A204.1 (cell line): ENCODE data around the gene CTBP2.
"Not testable (repeated sequence)": the region's sequence is repeated elsewhere in the genome, so short reads cannot be mapped to it uniquely, and the experiment has no call there.

ENCODE experiments used
- FAIRE-seq: peaks from 2 replicates; lab custom pipeline; 2012; peaks lifted over from hg19 to GRCh38; lab: Jason Lieb, UNC

Gene CTBP2

DNA sequence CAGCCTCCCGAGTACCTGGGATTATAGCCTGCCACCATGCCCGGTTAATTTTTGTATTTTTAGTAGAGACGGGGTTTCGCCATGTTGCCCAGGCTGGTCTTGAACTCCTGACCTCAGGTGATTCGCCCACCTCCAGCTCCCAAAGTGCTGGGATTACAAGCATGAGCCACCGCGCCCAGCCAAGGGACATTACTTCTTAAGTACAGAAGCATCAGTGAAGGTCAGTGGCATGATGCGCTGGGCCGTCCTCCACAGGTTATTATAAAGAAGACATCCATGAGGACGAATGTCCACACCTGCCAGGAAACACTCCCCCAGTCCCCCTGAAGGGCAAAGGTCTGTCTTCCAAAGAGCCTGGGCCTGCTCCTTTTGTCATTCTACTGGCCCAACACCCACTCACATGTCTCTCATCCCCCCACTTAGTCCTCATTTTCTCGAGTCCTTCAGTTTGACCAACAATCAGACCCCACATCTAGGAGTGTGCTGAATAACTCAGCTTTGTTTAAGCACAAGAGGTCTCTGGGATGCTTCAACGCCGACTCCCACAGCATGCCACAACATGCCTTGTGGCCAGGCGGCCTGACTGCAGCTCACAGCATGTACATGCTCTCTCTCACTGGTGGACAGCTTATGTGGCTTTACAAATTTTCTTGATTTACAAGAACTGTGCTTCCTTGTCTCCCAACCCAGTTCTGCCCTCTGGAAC lies 73.0 kb downstream of the CTBP2 start:
- no peak for FAIRE-seq

DNA sequence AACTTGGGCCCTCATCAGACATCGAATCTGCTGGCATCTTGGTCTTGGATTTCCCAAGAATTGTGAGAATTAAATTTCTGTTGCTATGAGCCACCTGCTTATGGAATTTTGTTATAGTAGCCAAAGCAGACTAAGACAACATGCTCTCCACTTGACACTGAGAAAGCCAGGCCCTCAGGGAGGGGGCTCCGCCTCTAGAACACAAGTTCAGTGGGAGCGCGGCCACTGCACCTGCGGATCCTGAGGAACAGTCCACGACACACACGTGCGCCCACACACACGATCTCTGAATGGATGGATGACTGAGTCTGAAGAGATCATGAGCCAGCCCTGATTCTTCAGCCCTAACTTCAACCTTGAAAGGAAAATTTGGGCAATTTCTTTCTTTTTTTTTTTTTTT lies 73.7 kb downstream of the CTBP2 start:
- FAIRE-seq, result no peak

DNA sequence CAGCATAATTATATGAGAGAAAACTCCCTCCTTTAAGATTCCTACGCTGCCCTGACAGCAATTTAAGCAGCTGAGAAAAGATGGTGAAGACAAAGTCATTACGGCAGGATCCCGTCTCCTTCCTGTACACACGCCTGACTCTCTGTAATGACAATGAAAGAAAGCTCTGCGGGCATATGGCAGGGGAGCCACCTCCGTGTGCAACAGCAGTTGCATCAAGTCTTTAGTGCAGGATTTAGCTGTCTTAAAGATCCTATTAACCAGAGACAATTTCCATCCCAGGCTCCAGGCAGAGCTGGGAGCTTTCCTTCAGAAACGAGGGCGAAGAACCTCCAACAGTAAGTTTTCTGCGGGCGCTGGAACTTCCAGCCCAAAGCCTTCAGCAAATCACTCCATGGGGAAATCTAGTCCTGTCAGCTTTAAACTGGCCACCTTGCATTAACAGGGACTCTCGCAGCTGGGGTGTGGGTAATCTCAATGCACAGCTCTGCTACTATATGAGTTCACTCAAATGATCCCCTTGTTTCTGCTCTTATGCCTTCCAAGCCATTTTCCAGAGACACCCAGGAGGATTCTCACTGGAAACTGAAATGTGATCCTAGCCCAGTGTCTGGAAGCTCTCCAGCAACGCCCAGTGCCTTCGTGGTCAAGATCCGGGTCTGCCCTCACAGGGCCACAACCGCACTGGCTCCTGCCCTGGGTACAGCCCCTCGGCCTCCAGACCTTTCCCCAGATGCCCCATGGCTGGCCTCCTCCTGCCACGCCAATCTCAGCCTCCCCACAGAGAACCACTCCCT lies 74.9 kb downstream of the CTBP2 start:
- no peak for FAIRE-seq

DNA sequence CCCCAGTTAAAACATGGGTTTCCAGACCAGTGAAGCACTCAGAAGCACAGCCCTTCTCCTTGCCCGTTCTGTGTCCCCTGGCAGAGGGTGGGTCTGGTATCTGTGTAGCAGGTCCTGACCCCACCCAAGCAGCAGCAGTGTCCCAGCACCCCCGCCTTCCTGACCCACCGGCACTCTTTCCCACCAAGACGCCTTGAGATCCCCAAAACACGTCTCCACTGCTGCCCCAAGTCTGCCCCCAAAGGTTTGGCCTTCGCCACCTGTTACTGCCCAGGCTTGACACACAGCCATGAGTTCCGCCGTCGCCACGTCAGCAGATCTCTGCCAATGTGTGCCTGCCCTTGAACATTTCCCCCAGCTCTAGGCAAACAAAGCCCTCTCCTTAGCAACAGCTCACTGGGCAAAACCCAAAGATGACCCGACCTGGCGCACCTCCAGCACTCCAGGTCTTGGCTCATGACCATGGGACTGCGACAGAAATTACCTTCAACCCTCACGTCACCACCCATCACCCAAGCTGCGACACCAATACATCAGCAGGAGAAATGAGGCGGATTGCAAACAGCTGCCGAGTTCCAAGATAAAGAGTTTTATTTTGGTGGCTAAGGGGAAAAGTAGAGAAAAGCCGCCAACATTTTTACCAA lies 75.6 kb downstream of the CTBP2 start:
- no peak for FAIRE-seq

DNA sequence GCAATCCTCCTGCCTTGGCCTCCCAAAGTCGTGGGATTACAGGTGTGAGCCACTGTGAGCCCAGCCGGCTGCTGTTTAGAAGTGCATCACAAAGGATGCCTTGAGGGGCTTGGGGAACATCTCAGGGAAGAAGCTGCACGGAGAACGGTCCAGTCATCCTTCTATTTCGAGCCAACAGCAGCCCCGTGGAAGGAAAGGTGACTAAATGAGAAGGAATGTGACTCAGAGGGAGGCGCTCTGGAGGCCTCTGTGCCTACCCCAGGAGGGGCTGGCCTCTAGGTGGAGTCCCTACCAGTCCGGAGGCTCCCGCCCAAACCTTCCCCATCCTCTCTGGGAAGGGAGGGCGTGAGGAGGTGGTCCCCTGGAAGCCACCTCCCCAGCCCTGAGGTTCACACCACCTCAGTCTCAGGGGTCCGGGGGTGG lies 76.2 kb downstream of the CTBP2 start:
- FAIRE-seq, result no peak

DNA sequence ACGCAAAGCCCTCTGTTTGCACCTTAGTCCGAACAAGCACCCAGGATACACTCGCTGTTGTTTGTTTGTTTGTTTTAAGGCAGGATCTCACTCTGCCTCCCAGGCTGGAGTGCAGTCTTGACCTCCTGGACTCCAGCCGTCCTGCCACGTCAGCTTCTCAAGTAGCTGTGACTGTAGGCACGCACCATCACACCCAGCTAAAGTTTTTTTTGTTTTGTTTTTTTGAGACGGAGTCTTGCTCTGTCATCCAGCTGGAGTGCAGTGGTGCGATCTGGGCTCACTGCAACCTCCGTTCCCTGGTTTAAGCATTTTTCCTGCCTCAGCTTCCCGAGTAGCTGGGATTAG lies 76.8 kb downstream of the CTBP2 start:
- no peak for FAIRE-seq

DNA sequence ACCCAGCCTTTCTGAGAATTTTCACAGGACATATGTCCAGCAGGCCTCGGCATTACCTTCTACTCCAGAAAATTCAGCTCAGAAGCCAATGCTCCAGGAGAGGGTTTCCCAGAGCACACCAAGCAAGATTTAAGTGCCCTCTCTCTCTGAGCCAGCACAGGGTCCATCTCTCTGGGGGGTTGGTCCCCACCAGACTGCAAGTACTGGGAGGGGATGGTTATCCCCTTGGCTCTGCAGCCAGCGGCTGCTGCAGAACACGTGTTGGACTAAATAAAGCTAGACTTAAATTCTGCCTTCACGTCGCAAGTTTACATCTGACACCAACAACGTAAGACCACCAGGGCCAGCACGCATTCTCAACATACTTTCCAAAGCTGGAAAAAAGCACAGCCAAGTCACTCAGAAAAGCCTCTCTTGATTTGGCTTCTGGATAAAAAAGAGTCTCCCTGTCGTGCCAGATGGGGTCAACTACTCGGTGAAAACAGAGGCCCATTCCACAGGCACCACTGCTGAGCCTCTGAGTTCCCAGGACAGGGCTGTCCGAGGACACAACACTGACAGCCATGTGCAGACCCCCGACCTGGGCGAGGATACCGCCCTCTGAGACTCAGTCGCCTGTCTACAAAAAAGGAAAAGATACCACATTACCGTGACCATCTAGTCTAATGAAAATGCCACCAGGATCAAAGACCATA lies 77.3 kb downstream of the CTBP2 start:
- no peak for FAIRE-seq

DNA sequence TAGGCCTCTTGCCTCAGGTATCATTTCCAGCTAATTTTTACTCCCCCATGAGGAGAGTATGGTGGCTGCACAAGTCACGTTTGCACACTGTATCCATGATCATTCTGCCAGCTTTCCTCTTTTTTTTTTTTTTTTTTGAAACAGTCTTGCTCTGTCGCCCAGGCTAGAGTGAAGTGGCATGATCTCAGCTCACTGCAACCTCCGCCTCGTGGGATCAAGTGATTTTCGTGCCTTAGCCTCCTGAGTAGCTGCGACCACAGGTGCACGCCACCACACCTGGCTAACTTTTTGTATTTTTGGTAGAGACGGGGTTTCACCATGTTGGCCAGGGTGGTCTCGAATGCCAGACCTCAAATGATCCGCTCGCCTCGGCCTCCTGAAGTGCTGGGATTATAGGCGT lies 77.9 kb downstream of the CTBP2 start:
- FAIRE-seq, result not testable (repeated sequence)

DNA sequence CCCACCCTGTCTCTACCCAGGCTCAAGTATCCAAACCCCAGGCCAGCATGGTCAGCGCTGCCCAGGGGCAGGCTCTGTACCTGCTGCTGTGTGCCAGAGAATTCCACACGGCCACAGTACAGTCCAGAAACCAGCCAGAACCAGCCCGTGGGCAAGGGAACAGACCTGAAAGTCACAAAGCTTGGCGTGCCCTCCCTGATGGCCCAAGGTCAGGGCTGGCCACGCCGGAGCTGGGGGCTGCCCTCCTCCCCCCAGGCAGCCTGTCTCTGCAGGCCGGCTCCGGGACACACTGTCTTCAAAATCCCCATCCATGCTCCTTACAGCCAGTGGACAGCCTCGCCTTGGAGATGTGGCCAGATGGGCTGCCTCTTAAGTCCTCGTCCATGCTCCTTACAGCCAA lies 78.4 kb downstream of the CTBP2 start:
- no peak for FAIRE-seq

DNA sequence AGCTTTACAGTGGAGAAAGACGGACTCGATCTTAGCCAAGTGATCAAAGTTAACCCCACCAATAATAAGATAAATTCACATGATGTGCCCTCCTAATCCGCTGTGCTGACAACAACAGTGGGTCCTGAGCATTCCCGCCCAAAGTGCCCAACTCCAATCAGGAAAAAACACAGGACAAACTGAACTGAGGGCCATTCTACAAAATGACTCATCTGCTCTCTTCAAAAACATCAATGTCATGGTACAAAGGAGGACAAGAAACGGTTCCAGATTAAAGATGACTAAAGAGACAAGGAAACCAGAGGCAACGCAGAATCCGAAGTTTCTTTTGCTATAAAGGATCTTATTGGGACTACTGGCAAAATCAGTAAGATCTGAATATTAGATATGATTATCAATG lies 79.4 kb downstream of the CTBP2 start:
- FAIRE-seq, result no peak

DNA sequence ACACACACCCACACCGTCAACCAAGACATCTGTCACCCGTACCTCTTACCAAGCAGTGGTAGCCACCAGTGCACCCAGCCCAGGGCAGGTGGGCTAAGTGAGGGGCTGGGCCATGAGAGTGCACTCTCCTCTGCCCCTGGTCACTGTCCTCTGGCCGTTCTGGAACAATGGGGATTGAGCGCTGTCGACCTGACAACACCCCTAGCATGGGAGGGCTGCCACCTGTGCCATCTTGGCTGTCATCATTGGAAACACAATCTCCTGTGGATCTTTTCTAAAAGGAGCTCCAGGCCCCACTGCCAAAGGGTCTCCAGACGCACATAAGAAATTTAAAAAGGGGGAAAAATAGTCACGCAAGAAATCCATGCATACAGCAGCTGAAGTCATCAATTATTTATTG lies 80.1 kb downstream of the CTBP2 start:
- FAIRE-seq, result no peak

DNA sequence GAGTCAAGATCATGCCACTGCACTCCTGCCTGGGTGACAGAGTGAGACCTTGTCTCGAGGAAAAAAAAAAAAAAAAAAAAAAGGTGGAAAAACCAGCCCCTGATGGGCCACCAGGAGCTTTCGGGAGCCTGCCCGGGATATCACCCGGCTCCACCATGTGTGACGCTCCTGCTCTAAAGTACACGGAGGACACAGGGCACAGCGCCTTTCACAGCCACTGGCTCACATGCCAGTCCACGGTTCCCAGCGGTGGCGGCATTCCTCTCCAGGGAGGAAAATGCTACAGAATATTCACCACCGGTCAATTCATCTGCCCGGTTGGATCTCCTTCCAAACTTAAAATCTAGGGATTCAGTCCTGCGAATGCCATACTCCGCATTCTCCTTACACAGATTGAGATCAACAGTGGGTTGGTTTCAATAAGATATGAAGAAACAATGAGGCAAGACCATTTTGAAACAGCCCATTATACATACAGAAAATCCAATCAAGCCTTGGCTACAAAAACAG lies 81.2 kb downstream of the CTBP2 start:
- FAIRE-seq, result no peak

DNA sequence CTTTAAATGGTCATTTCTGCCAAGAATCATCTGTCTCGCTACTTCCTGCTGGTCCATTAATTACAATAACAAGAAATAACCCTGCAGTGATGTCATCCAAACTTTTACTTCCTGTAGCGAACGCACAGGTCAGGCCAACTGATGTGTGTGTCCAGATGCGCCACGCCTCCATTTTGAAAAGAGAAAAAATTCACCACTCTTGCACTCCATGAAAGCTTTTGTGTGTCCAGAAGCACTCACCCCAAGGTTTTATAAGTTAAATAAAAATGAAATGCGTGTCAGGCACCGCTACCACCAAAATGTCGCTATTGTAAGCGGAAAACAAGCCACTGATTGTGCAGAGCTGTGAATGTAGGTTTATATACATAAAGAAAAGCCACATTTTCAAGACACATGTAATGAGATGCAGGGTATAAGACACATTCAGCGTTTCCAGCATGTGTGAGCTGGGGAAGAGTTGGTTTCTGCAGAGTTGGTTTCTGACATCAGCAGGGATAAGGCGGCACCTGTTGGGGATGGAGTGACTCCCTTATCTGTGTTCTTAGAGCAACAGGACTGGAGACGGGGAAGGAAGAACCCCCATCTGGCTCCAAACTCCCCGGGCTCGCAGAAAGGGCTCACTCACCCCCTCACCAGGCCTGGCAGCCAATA lies 83.3 kb downstream of the CTBP2 start:
- FAIRE-seq, result no peak

DNA sequence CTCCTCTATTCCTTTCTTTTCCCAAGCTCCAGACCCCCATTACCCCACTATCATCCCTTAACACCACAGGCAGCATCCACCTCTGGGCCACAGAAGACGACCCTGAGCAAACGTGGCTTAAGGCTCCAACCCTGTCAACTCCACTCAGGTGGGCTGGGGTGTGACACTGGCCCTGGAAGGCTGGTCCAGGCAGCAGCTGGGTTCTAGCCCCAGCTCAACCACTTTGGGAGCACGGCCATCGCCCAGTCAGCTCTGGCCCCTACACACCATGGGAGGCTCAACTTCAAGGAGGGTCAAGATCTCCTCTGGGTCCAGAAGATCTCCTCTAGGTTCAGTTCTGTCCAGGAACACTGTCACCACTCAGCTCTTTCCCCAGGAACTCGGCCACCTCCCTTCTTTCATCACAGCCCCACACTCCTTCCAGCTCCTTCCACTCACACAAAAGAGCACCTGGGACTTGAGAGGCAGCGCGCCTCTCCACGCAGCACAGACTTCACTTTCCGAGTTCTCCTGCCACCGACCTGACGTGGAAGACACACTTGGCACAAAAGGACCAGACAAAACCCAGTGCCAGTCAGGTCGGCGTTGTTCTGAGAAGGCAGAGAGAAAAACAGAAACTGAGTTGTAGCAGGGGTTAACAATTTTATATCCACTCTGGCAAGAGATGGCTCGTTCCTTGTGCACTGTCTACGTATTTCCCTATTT lies 84.1 kb downstream of the CTBP2 start:
- no peak for FAIRE-seq

DNA sequence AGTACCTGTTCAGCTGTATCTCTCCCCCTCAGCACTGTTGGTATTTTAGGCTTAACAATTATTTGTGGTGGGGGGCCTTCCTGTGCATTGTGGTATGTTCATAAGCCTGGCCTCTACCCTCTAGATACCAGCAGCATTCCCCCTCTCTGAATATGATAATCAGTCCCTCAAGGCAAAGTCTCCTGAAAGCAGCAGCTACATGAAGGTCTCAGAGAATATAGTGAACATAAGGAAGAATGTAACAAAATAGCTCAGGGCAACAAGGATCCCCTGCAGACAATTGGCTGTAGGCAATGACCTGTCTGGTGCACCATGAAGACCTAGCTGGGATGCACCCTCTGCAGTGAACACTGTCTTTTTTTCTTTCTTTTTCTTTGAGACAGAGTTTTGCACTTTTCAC lies 86.4 kb downstream of the CTBP2 start:
- no peak for FAIRE-seq

DNA sequence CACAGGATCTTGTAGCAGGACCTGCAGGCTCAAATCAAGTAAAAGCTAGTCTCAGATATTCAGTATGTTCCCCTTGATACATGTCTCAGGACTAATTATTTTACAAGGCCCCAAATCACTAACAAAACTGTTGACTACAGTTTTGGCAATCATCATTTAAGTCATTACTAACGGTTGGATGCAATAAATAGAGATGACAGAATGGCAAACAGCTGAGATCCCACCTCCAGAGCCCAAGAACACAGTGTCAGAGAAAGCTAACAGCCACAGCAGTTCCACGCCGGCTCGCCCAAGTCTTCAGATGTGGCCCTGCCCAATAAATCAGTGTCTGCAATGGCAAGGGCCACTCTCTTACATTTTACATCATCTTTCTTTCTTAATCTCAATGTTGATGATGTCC lies 87.6 kb downstream of the CTBP2 start:
- no peak for FAIRE-seq

DNA sequence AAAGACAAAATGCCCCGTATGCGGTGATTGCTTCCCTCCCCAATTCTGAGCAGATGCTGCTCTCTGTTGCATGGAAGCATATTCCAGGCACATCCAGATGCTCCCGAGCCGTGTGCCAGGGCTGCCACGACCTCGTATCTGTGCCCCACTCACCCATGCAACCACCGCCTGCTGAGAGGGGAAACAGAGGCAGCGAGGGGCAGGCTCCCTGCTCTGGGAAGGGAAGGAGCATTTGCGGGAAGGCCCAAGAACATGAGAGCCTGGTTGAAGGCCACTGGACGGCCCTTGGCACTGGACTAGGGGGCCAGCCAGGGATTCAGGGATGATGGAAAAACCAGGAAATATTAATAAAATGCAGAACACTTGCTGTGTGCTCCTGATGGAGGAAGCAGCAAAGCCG lies 89.4 kb downstream of the CTBP2 start:
- FAIRE-seq, result no peak

DNA sequence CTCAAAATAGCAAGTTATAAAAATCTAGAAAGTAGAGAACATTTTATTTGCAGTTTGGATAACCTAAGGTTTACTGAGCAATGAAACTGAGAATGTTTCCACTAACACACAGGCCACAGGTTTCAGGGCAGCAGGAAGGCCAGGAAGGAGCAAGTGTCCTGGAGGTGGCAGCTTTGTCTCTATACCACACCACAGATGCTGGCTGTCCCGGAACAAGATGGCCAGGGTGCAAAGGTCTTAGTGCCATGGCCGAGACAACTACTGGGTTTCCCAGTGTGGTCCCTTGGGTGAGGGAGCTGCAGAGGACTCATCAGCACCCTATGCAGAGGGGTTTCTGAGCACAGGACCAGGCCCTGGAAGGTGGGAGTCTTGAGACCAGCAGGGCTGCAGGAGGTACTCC lies 92.0 kb downstream of the CTBP2 start:
- no peak for FAIRE-seq

DNA sequence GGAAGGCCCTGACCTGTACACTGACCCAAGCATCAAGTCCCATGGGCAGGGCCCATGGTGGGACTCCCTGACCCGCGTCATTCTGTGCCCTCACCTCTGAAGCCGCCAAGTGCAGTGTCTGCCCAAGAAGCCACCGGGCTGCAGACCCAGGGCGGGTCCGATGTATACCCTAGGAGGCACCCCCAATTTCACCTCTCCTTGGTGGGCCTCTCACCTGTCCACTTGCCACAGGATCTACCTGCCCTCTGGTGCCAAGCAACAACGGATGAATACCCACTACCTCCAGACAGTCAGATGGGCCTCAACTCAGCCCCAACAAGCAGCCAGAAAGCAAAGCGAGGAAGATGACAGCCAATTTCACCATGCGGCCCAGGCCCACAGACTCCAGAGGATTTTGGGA lies 92.6 kb downstream of the CTBP2 start:
- no peak for FAIRE-seq

DNA sequence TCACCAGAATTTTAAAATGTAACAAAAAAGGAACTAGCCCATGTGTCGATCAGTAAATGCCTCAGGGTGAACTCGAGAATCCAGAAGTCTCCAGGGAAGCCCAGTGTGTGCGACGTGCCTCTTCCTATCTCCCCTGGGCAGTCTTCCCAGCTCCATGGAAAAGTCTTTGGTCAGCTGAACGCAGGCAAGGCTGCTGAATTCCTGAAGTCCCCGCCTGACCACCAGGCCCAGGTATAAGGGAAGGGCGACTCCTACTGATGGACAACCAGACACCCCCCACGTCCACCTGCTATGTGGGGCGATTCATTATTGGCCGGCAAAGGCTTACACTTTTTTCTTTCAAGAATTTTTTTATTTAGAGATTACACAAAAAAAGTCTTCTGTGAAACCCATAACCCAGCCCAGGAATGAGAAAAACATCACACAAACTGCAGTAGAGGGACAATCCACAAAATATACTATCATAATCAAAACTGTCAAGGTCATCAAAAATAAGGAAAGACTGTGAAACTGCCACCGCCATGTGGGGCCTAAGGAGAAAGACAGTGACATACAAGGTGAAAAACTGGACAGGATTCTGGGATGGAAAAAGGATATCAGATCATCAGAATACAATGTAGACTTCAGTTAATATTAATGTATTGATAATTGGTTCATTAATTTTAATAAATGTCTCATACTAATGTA lies 93.5 kb downstream of the CTBP2 start:
- FAIRE-seq, result no peak
